Forelimb muscle (tissue), 1 donor: Measurements from ENCODE around the gene PIK3C2G. TPM values are rescaled to one million over a fixed set of nuclear protein-coding genes. Genes with fewer than 3 reads are reported as not detected.

ENCODE experiments used
- DNase-seq: peaks from one replicate; pipeline ENCODE4 v3.0.0-alpha.2; 2013; ENCODE audit warnings: low read depth
- polyA plus RNA-seq: library from polyadenylated mRNA; unstranded; fragments of 120-200 nt; gene quantifications from one replicate; pipeline ENCODE4 v1.2.1, GENCODE V29; 2013; ENCODE audit not compliant: insufficient read length

The PIK3C2G gene
- polyA plus RNA-seq, 1 donor, result 0.08 TPM

DNA sequence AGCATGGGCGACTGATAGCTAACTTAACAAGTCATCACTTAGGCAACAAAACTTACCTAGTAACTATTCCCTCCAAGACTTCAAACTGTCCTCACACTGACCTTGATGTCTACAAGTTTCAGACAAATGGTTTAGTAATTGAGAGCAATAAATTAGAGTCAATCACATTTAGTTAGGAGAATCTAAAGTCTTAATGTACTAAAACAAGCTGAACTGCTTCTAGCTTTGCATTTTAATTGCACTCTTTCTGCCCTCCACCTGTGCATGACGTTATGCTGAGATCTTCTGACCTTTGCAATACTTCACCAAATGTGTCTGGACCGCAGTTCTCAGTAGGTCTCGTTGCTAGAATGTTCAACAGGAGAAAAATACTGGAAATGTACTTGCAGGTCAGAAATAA lies 158.0 kb downstream of the PIK3C2G start:
- no peak for DNase-seq

- DNase-seq, result no peak
Observed at GRCh38 chr12:18421867-18422266, 160.5 kb downstream of the PIK3C2G start.

- no peak for DNase-seq
Observed at GRCh38 chr12:18422871-18423270, 161.6 kb downstream of the PIK3C2G start.

DNA sequence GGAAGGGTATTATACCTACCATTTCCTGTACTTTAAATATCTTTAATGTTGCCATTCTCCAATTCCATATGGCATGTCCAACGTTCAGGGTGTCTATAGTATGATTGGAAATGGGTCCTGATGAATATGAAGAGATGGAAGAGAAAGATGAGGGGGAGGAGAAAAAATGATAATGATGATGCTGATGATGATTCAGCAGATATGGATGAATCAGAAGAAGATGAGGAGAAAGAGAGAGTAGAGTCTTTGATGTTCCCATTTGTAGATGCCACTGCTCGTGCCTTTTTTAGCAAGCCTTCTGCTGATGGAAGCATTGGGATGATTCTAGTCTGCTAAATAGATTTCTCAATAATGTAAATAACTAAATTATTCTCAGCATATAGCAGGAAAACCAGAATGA lies 163.5 kb downstream of the PIK3C2G start:
- DNase-seq, result no peak

- no peak for DNase-seq
Observed at GRCh38 chr12:18427520-18427919, 166.2 kb downstream of the PIK3C2G start.

- no peak for DNase-seq
Observed at GRCh38 chr12:18428416-18428815, 167.1 kb downstream of the PIK3C2G start.

DNA sequence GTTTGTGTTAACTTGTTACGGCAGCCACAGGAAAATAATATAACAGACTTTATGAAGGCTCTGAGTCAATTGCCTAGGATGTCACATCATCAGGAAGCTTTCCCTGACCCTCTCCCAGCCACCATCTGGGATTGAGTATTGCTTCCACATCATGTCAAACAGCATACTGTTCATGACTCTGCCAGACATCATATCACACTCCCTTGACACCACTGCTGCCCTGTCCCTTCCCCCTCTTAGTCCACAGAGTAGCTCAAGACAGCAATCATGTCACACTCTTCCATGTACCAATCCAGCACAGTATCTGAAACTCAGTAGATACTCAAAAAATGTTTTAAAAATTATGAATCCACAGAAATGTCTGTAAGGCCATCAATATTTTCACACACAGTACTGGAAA lies 168.0 kb downstream of the PIK3C2G start:
- DNase-seq, result no peak

- DNase-seq, result no peak
Observed at GRCh38 chr12:18430425-18431048, 169.2 kb downstream of the PIK3C2G start.

DNA sequence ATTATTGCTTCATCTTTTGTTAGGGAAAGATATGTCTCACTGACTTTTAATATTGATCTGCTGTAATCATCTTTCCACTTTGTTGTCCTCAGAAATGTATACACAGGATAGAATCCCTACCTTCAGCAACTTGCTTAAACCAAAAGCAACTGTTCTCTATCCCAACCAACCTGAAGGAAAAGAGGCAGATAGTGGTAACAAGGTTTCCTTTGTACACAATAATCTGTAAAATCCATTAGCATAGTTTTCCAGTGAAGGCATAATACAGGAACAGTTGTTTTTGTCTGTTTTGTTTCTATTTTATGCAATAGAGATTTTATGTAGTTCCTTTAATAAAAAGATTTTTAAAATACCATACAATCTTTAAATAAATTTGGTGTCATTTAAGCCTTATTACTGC lies 170.5 kb downstream of the PIK3C2G start:
- DNase-seq, result peak; percentile 22

- peak; percentile 81 for DNase-seq
Observed at GRCh38 chr12:18432206-18432605, 170.9 kb downstream of the PIK3C2G start.

DNA sequence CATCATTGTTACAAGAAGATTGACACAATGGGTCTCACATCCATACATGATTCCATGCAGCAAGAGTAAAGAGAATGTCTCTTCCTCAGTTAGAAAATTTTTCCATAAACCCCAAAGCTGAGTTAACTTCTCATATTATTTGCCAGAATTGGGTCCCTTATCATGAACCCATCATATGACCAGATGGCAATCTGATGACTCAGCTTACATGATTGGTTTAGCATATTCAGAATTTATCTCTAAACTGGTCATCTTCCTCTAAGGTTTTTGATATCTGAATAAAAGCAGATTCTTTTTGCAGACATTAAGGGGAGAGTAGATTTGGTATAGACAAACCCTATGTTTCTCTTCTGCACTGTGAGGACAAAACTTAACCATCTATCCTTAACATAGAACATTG lies 174.9 kb downstream of the PIK3C2G start:
- no peak for DNase-seq

- DNase-seq, result no peak
Observed at GRCh38 chr12:18439541-18439940, 178.2 kb downstream of the PIK3C2G start.

DNA sequence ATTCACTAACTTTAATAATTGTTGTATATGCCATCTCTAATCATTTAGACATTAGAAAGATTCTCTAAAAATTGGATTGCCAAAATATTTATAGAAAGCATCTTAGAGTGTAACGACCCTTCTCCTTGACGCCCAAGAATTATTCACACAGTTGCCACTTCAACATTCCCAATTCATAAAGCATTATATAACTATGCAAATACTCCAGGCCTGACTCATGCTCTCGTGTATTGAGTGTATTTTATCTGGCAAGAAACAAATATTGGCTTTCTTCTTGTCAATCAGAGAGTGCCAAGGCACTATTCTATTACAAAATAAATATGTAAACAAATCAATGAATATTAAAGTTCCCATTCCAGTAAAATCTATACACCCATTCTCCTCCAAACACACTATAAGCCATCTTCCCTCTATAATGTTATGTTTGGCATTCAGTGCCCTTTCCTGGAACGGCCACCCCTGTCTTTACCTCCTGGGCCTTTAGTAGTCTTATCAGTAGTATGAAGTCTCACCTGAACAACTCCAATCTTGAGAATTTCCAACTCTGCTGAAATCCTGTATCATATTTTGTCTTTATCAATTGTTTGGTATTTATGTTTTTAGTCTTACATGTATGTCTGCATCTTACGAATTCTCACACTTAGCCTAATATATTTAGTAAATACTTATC lies 182.6 kb downstream of the PIK3C2G start:
- DNase-seq, result no peak

- DNase-seq, result no peak
Observed at GRCh38 chr12:18446061-18446644, 184.8 kb downstream of the PIK3C2G start.

DNA sequence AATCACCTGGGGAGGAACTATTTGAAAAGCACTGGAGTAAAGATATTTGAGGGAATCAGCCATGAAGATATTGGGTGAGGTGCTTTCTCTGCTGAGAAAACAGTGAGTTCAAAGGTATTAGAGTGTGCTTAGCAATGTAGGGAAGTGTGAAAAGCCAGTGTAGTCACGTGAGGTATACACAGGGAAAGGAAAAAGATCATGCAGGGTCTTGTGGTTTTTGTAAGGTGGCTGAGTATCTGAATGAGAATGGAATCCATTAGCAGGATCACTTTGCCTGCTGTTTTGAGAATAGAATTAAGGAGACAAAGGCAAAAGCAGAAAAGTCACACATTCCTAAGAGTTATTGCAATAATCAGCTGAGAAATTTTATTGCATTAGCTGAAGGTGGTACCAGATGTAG lies 193.0 kb downstream of the PIK3C2G start:
- no peak for DNase-seq

- DNase-seq, result no peak
Observed at GRCh38 chr12:18456344-18456743, 195.0 kb downstream of the PIK3C2G start.

DNA sequence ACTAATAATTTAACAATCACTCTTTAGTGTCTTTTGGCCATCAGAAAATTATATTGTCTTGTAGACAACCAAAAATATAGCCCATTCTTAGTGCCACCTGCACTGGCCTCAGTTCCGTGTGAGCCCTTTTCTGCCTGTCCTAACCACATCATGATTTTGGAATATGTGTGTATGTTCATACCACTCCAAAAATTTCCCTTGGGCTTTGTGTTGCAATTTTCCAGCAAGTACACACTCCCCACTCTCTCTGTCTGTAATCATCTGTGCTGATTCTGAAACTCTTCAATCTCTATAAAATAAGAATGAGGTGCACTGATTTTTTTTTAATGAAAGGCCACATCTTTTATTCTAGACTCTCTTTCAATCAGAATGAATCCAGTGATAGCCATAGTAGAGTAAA lies 196.0 kb downstream of the PIK3C2G start:
- DNase-seq, result no peak

DNA sequence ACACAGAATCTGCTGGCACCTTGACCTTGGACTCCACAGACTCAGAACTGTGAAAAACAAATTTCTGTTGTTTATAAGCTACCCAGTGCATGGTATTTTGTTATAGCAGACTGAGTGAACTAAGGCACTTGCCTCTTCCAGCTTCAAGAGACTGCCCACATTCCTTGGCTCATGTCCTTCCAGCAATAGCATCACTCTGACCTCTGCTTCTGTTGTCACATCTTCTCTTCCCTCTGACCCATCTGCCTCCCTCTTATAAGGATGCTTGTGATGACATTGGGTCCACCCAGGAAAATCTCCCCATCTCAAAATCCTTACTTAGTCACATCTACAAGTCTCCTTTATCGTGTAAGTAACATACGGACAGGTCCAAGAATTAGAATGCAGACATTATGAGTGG lies 200.4 kb downstream of the PIK3C2G start:
- DNase-seq, result no peak

DNA sequence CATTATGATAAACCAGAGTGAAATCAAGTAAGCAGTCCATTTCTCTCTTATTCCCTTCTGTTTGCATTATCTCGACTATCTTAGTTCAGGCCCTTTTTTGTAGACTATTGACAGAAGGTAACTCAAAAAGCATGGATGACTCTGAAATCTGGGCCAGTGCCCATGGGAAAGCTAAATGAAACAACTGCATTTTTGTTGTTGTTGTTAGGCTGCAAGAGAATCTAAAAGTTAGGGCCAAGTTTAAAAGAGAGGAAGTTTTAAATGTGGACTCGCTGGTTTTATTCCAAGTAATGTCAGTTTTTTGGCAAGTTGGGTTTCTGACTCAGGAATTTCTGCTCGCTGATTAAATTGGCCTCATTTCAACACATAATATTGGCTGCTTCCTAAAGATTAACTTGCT lies 201.1 kb downstream of the PIK3C2G start:
- peak; percentile 86 for DNase-seq

DNA sequence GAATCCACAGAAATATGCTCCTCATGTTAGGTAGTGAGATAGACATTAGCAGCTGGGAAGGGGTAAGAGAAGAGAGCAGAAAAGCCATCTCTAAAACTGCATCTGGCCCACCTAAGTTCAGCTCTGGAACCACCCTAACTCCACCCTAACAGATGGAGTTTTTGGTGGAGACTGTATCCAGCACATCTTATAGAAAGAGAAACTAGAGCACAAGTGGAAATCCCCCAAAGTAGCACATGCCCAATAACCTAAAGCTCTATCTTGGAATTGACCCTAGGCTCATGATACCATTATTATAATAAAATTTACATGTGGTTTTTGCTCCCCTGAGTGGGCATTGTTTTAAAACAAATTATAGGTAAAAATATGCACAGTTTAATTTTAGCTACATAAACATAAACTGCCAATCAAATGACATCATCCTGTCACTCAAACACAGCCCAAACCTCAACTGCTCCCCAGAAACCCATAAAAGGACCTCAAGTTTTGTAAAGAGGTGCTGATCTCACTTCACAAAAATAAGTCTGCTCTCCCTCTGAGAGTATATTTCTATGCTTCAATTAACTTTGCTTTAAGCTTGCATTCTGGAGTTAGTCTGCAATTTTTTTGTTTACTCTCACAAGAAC lies 206.4 kb downstream of the PIK3C2G start:
- DNase-seq, result no peak

DNA sequence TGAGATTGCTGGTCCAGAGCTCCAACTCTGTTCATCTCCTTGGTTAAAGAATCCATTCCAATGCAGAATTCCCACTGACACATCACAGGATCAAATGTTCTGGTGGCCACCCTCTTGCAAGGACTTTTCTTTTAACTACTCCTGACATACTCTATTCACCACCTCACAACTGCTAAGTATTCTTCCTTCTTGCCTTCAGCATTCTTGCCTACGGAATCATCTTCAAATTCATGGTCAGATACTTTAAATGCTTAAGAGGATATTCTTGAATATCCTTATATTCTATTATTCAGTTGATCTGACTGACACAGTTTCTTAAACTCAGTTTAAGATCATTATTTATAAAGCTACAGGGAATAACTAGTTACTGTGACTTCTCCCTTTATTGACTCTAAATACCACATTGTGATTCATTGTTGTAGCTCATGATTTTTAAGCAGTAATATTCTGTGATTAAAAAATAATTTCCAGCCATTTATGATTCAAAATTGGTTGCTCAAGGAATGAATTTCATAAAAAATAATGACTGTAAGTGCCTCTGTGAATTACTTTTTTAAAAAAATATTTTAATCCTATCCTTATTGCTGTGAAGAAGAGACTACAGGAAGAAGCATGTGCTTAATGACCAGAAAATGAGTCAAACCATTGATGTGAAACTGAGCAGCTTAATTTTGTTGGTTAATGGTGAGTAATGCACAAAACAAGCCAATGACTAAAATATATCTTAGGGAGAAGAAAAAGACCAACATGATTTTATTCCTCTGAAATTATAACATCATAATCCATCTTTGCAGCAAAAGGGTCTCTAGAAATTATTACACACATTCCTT lies 207.1 kb downstream of the PIK3C2G start:
- no peak for DNase-seq

- no peak for DNase-seq
Observed at GRCh38 chr12:18470251-18470650, 208.9 kb downstream of the PIK3C2G start.
